GM21619 (cell line): ENCODE data around the gene QSER1.
"Not testable (repeated sequence)": the region's sequence is repeated elsewhere in the genome, so short reads cannot be mapped to it uniquely, and the experiment has no call there.

Experiments used
- ATAC-seq: cut with Tn5 transposase; IDR thresholded peaks from one replicate; pipeline ENCODE4 v1.9.1; 2021; ENCODE audit not compliant: unreplicated experiment

The QSER1 gene

GRCh38 chr11:32991427-32991826, 98.8 kb downstream of the QSER1 start:
- no peak for ATAC-seq

DNA sequence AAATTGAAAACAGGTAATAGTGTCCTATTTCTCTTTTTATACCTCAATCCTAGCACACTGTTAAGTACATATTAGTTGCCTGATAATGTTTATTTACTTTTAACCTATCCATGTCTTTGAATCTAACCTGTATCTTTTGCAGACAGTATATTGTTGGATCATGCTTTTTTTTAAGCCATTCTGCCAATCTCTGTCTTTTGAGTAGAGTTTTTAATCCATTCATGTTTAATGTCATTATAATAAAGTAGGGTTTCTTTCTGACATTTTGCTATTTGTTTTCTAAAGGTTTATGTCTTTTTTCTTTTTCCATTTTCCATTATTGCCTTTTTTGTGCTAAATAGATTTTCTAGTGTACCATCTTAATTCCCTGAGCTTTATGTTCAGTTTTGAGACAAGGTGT, 99.3 kb downstream of the QSER1 start:
- ATAC-seq, result no peak

DNA sequence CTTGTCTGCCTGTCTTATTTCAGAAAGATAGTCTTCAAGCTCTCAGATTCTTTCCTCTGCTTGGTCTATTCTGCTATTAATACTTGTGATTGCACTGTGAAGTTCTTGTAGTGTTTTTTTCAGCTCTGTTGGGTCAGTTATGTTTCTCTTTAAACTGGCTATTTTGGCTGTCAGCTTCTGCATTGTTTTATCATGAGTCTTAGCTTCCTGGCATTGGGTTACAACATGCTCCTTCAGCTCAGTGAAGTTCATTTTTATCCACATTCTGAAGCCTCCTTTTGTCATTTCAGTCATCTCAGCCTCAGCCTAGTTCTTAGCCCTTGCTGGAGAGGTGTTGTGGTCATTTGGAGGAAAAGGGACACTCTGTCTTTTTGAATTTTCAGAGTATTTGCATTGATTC, 107.6 kb downstream of the QSER1 start:
- ATAC-seq, result no peak

DNA sequence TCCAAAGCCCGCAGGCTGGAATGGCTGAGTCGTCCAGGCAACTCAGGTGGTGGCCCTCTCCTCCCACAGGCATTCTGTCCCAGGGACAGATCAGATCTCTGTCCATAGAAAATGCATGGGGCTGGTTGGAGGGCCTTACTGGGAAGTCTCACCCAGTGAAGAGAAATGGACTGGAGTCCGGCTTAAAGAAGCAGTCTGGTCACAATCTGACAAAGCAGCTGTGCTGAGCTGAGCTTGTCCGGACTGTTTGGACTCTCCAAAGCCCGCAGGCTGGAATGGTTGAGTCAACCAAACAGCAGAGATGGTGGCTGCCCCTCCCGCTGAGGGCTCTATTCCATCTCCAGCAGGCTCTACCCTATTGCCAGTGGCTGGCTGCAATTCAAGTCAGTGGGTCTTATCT, 108.7 kb downstream of the QSER1 start:
- ATAC-seq, result no peak

DNA sequence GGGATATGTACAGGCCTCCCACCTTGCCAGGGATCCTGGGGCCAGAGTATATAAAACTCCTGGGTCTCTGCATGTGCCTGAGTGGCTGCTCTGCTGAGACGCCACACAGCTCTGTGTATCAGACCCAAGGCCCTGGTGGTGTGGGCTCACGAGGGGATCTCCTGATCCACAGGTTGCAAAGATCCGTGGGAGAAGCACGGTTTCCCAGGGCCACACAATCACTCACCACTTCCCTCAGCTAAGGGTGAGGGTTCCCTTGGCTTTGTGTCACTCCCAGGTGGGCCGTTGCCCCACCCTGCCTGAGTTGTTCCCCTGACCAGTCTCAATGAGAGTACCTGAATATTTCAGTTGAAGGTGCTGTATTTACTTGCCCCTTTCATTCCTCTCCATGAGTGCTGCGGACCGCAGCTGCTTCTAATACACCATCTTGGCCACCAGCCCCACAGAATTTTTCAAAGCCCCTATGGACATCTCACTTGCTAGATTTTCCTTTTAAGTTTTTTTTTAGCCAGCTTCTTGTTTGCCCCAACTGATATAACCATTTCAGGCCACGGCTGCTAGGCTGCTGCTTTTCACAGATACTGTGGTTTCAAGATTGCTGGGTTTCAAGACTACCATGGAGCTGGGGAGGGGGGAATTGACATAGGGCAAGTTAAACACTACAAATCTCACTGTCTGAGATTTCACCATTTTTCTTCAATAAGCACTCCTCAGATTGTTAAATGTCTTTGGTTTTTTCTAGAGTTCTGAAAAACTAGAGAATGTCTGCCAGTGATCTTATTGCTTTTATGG, 109.3 kb downstream of the QSER1 start:
- no peak for ATAC-seq

DNA sequence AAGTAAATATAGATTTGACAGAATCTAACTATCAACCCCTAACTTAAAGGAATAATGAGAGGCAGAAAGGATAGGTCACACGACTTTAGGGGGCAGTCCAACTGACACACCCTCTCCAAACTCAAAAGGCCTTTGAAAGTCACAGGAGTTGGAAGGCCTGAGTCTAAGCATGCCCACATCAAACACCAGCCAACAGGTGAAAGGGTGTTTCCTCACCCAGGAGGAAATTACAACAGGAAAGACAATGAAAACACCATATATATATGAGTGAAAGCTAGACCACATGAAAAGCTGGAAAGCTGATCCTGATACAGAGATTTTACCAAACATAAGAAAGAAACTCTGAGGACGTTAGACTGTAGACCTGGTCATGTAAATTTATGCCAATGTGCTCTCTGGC, 112.6 kb downstream of the QSER1 start:
- ATAC-seq, result no peak

DNA sequence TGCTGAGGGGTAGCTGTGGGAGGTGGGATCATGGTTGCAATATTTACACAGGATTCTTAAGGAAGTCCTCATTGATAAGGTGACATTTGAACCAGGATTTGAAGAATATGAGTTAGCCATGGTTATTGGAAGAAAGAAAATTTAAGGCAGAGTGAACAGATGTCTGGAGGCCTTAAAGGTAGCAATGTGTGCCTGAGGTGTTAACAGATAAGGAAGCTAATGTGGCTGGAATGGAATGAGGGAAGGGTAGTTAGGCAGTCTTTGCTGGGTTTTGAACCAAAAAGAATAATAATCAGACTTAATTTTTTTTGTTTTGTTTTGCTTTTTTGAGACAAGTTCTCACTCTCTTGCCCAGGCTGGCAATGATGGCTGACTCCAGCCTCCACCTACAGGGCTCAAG, 113.4 kb downstream of the QSER1 start:
- ATAC-seq, result no peak

DNA sequence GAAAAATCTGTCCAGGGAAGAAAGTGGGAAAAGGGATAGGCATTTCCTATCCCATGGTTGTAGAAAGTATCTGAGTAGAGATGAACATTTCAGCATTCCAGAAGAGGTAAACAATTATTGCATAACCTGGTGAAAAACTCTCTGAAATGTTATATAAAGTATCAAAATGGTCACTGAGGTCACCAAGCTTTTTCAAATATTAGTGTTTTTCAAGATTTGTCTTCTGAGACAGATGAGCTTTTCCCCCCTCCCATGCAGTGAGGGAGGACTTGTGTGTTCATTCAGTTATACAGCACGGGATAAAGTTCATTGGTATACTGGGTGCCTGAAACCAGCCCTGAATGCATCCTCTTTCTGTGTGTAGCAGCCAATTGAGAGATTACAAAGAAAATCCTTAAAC, 121.1 kb downstream of the QSER1 start:
- ATAC-seq, result no peak

DNA sequence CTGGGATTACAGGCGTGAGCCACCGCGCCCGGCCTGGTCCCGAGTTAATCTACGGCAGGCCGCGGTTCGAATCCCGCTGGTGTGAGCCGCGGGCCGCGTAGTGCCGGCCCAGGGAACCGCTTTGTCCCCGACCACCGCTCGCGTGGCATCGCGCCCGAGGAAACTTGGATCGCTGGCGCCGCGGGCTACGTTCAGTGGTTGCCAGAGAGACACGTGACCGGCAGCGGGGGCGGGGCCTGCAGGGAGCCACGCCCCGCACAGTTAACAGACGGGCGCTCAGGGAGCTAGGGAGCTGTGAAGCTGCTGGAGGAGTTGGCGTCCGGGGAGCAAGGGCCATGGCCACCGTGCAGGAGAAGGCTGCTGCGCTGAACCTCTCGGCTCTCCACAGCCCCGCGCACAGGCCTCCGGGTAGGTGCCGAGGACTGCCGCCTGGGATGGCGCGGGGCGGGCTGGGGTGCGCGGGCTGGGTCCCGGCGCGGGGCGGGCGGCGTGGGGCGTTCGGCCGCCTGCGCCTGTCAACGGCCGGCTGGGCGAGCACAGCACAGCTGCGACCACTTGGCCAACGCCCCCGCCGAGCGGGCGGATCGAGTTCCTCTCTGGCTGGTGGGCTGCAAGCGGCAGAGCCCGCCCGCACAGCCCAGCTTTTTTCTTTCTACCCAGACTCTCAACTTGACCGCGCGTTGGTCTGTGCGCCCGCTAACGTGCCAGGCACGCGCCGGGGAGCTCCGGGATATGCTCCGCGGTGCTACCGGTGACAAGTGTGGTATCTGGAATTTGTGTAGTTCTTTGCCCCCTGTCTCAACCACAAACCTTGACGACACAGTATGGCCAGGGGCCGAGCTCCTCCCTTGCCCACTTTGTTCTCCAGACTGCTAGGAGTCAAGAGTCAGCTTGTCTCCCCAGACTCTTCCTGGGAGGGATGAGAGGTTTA, 123.3 kb downstream of the QSER1 start, which contains the start of gene DEPDC7:
TSS of gene DEPDC7 (plus strand) at position 258 of the 931 bp plus-strand sequence. CDS start at position 336, 78 bp downstream.
- ATAC-seq, result peak; percentile 70

- no peak for ATAC-seq
These were observed 124.0 kb downstream of the QSER1 start for GRCh38 chr11:33016654-33017053.

DNA sequence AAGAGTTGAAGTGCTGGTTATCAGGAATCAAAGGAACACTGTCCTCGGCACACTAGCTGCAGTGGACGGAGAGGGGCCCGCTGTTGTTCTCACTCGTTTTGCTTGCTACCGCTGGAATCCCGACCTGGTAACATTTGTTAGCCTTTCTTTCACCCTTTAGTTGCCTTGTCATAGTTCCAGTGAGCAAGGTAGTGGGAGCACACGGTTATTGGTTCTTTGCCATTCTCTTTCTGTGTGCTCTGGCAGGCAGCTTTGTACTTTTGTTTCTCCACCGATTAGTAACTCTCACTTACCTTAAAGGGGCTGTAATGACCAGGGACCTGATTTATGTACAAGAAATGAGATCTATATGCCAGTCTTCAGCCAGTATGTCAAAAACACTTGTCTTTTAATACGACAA, 124.9 kb downstream of the QSER1 start:
- ATAC-seq, result no peak

GRCh38 chr11:33017965-33018364, 125.4 kb downstream of the QSER1 start:
- no peak for ATAC-seq

GRCh38 chr11:33018840-33019239, 126.2 kb downstream of the QSER1 start:
- ATAC-seq, result no peak

DNA sequence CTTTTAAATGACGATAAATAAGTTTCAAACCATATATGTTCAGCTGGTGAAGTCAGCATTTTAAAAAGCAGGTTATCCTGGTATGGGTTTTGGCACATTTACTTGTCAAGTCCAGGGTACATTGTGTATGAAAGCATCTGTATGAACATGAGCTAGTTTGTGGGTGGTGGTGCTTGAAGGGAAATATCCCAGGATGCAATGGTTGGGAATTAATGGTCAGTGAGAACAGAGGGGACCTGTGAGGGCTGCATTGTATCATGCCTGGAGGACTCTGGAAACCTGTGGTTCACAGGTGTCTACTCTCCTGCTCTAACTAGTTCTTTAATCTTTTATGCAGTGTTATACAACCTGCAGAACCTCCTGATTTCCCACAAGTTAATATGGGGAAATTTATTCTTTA, 128.9 kb downstream of the QSER1 start:
- ATAC-seq, result peak; percentile 14

DNA sequence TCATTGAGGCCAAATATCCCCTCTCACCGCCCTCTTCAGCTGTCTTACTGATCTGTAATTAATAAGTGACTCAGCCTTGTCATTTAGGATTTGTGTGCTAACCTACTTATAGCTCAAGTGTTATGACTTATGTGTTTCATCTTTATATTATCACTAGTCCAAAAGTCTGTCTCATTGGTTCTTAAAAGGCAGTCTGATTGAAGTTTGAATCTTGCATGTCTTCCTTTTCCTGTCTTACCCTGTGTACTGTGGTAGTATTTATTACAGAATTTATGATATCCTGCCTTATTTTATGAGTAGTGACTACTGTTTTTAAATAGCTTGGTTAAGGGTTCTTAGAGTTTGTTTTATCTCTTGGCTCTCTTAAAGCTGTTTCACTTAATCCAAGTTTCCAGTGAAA, 129.3 kb downstream of the QSER1 start:
- ATAC-seq, result peak; percentile 54

GRCh38 chr11:33025339-33025722, 132.7 kb downstream of the QSER1 start:
- ATAC-seq, result no peak

- ATAC-seq, result no peak
These were observed 134.6 kb downstream of the QSER1 start for GRCh38 chr11:33027233-33027632.

DNA sequence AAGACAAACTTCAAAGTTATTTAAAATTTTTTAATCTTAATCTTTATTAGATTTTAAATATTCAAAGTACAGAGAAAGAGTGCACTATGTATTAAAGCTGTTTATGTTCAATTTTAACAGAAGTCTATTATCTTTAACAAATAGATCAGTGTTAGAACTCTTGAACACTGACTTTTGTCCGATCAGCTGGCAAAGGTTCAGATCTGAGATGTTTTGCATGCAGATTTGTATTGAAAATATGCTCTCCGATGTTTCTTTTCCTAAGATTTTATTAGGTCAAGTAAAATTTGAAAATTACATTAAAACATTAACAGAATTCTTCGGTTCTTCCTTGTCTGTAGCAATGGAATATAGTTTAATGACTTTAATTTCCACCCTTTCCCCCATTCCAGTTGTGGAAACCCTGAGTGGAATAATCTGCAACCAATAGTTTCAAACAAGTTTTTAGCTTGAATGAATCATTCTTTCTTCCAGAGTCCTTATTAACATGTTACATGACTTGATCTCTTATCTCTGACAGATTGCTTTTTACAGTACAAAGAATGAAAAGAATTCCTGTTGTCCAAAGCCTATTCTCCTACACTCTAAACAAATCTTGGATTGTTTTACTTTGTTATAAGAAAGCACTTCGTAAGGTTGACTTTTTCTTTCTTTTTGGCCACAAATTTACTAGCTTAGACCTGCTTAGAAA, 135.4 kb downstream of the QSER1 start:
- no peak for ATAC-seq

- ATAC-seq, result no peak
These were observed 135.9 kb downstream of the QSER1 start for GRCh38 chr11:33028537-33028914.

- ATAC-seq, result not testable (repeated sequence)
These were observed 136.6 kb downstream of the QSER1 start for GRCh38 chr11:33029218-33029617.
